Measurements from ENCODE around the gene GSKIP. TPM values are rescaled to one million over a fixed set of nuclear protein-coding genes. Genes with fewer than 3 reads are reported as not detected.

The GSKIP gene
- total and polyA plus RNA-seq, 2 experiments from 2014 or later: 17.4 to 50.9 TPM

DNA sequence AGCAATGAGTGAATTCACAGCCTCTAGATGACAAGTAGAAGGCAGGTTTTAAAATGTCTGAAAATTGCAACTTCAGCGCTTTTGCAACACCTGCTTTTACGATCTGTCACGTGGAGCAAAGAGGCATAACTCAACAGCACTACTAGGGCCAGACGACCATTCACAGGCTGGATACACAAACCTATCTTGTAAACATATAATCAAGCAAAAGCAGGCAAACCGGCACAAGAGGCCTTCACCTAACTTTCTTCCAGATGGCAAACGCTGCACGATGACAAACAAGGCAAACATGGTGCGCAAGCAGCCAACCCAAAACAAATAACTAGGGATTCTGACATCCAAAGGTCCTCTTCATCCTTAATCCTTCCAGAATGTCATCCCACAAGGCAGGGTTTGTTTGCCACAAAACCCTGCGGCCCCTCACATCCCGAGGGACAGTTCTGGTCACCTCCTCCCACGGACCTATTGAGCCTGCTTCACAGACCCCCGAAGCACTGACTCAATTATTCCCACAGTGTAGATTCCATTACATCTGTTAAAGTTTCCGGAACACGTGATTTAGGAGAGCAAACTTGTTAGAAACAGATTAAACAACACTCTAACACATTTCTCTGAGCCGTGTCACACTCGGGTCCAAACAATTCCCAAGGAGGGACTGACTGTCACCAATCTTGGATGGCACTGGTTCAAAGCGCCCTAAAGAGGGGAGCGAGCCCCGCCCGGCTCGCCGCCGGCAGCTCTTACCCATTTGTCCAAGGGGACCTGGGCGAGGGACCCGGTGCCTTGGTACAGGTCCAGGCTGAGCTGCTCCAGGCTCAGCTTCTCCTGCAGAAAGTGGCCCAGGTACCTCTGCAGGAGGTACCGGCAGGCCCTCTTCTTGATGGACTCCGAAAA is 1.0 kb upstream of the GSKIP start:
- Histone ChIP-seq H3K36me3 (ENCODE audit: insufficient read depth) (no peaks in the 10 kb centered on the region), H4K20me1 (replicated peaks; ENCODE audit: insufficient read depth) (peaks cover 15% of the 10 kb centered on the region), H3K4me2 (peak overlapping the region; percentile 87), H3K27me3 (ENCODE audit: insufficient read depth) (no peaks in the 10 kb centered on the region), H2AFZ (peak overlapping the region; percentile 84), H3K27ac (ENCODE audit: low read depth) (peak overlapping the region; percentile 84; the same call in 1 of the 2 replicates), H3K4me1 (ENCODE audit: insufficient read depth) (peaks cover 27% of the 10 kb centered on the region), H3K4me3 (peak overlapping the region; percentile 92), H3F3A (replicated peaks; ENCODE audit: low read depth) (no peaks in the 10 kb centered on the region), H3K79me2 (replicated peaks; ENCODE audit: insufficient read depth) (peaks cover 87% of the 10 kb centered on the region), H3K9me2 (ENCODE audit: insufficient read depth) (no peaks in the 10 kb centered on the region)
- Mint-ChIP-seq H3K27me3 (ENCODE audit: insufficient read depth, low read depth, poor library complexity) (no peaks in the 10 kb centered on the region), H3K27ac (no peak overlapping the region), H3K36me3 (ENCODE audit: low read depth) (peaks cover 4% of the 10 kb centered on the region; the same call in 1 of the 3 replicates), H3K4me3 (peak overlapping the region; percentile 91), H3K4me1 (peaks cover 36% of the 10 kb centered on the region), H3K9me3 (no peaks in the 10 kb centered on the region)
- DNase-seq (ENCODE audit: low spot score) (peak; percentile 33), ATAC-seq (peak; percentile 26)
- TF ChIP-seq NANOG (IDR thresholded peaks at IDR 0.05; ENCODE audit: borderline replicate concordance) (no peak), STAT1 (IDR thresholded peaks at IDR 0.05; ENCODE audit: unreplicated experiment) (no peak), ZNF114 (CRISPR knock-in tag; IDR thresholded peaks at IDR 0.05) (no peak), JUNB (IDR thresholded peaks at IDR 0.05; ENCODE audit: unreplicated experiment) (no peak), POLR2AphosphoS5 (IDR thresholded peaks at IDR 0.05; ENCODE audit: low read depth) (no peak), EZH2phosphoT487 (IDR thresholded peaks at IDR 0.05; ENCODE audit: unreplicated experiment) (no peak), CREB1 (CRISPR knock-in tag; IDR thresholded peaks at IDR 0.05; ENCODE audit: low read depth) (no peak), ZNF331 (CRISPR knock-in tag; IDR thresholded peaks at IDR 0.05; ENCODE audit: low read depth) (no peak), EZH2 (IDR thresholded peaks at IDR 0.05; ENCODE audit: low read depth, unreplicated experiment) (no peak)
- TF ChIP-seq, protein P1, sequence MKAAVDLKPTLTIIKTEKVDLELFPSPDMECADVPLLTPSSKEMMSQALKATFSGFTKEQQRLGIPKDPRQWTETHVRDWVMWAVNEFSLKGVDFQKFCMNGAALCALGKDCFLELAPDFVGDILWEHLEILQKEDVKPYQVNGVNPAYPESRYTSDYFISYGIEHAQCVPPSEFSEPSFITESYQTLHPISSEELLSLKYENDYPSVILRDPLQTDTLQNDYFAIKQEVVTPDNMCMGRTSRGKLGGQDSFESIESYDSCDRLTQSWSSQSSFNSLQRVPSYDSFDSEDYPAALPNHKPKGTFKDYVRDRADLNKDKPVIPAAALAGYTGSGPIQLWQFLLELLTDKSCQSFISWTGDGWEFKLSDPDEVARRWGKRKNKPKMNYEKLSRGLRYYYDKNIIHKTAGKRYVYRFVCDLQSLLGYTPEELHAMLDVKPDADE (IDR thresholded peaks at IDR 0.05): no peak
- TF ChIP-seq, protein P2, sequence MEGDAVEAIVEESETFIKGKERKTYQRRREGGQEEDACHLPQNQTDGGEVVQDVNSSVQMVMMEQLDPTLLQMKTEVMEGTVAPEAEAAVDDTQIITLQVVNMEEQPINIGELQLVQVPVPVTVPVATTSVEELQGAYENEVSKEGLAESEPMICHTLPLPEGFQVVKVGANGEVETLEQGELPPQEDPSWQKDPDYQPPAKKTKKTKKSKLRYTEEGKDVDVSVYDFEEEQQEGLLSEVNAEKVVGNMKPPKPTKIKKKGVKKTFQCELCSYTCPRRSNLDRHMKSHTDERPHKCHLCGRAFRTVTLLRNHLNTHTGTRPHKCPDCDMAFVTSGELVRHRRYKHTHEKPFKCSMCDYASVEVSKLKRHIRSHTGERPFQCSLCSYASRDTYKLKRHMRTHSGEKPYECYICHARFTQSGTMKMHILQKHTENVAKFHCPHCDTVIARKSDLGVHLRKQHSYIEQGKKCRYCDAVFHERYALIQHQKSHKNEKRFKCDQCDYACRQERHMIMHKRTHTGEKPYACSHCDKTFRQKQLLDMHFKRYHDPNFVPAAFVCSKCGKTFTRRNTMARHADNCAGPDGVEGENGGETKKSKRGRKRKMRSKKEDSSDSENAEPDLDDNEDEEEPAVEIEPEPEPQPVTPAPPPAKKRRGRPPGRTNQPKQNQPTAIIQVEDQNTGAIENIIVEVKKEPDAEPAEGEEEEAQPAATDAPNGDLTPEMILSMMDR (conservative IDR thresholded peaks at IDR 0.05; ENCODE audit: low read depth in 2 of 2): no peak
- TF ChIP-seq, protein P3, sequence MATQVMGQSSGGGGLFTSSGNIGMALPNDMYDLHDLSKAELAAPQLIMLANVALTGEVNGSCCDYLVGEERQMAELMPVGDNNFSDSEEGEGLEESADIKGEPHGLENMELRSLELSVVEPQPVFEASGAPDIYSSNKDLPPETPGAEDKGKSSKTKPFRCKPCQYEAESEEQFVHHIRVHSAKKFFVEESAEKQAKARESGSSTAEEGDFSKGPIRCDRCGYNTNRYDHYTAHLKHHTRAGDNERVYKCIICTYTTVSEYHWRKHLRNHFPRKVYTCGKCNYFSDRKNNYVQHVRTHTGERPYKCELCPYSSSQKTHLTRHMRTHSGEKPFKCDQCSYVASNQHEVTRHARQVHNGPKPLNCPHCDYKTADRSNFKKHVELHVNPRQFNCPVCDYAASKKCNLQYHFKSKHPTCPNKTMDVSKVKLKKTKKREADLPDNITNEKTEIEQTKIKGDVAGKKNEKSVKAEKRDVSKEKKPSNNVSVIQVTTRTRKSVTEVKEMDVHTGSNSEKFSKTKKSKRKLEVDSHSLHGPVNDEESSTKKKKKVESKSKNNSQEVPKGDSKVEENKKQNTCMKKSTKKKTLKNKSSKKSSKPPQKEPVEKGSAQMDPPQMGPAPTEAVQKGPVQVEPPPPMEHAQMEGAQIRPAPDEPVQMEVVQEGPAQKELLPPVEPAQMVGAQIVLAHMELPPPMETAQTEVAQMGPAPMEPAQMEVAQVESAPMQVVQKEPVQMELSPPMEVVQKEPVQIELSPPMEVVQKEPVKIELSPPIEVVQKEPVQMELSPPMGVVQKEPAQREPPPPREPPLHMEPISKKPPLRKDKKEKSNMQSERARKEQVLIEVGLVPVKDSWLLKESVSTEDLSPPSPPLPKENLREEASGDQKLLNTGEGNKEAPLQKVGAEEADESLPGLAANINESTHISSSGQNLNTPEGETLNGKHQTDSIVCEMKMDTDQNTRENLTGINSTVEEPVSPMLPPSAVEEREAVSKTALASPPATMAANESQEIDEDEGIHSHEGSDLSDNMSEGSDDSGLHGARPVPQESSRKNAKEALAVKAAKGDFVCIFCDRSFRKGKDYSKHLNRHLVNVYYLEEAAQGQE (IDR thresholded peaks at IDR 0.05; ENCODE audit: unreplicated experiment): no peak
- TF ChIP-seq, protein P4, sequence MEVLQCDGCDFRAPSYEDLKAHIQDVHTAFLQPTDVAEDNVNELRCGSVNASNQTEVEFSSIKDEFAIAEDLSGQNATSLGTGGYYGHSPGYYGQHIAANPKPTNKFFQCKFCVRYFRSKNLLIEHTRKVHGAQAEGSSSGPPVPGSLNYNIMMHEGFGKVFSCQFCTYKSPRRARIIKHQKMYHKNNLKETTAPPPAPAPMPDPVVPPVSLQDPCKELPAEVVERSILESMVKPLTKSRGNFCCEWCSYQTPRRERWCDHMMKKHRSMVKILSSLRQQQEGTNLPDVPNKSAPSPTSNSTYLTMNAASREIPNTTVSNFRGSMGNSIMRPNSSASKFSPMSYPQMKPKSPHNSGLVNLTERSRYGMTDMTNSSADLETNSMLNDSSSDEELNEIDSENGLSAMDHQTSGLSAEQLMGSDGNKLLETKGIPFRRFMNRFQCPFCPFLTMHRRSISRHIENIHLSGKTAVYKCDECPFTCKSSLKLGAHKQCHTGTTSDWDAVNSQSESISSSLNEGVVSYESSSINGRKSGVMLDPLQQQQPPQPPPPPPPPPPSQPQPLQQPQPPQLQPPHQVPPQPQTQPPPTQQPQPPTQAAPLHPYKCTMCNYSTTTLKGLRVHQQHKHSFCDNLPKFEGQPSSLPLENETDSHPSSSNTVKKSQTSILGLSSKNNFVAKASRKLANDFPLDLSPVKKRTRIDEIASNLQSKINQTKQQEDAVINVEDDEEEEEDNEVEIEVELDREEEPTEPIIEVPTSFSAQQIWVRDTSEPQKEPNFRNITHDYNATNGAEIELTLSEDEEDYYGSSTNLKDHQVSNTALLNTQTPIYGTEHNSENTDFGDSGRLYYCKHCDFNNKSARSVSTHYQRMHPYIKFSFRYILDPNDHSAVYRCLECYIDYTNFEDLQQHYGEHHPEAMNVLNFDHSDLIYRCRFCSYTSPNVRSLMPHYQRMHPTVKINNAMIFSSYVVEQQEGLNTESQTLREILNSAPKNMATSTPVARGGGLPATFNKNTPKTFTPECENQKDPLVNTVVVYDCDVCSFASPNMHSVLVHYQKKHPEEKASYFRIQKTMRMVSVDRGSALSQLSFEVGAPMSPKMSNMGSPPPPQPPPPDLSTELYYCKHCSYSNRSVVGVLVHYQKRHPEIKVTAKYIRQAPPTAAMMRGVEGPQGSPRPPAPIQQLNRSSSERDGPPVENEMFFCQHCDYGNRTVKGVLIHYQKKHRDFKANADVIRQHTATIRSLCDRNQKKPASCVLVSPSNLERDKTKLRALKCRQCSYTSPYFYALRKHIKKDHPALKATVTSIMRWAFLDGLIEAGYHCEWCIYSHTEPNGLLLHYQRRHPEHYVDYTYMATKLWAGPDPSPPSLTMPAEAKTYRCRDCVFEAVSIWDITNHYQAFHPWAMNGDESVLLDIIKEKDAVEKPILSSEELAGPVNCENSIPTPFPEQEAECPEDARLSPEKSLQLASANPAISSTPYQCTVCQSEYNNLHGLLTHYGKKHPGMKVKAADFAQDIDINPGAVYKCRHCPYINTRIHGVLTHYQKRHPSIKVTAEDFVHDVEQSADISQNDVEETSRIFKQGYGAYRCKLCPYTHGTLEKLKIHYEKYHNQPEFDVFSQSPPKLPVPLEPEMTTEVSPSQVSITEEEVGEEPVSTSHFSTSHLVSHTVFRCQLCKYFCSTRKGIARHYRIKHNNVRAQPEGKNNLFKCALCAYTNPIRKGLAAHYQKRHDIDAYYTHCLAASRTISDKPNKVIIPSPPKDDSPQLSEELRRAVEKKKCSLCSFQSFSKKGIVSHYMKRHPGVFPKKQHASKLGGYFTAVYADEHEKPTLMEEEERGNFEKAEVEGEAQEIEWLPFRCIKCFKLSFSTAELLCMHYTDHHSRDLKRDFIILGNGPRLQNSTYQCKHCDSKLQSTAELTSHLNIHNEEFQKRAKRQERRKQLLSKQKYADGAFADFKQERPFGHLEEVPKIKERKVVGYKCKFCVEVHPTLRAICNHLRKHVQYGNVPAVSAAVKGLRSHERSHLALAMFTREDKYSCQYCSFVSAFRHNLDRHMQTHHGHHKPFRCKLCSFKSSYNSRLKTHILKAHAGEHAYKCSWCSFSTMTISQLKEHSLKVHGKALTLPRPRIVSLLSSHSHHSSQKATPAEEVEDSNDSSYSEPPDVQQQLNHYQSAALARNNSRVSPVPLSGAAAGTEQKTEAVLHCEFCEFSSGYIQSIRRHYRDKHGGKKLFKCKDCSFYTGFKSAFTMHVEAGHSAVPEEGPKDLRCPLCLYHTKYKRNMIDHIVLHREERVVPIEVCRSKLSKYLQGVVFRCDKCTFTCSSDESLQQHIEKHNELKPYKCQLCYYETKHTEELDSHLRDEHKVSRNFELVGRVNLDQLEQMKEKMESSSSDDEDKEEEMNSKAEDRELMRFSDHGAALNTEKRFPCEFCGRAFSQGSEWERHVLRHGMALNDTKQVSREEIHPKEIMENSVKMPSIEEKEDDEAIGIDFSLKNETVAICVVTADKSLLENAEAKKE (CRISPR knock-in tag; IDR thresholded peaks at IDR 0.05): no peak
